ENCODE data around the gene SHISAL2B.

GRCh38 chr5:64765804-64766504, 75.7 kb downstream of the SHISAL2B start:
- TF ChIP-seq CTCF (IDR thresholded peaks at IDR 0.05) (no peak), EP300 (IDR thresholded peaks at IDR 0.05) (no peak), POLR2AphosphoS5 (IDR thresholded peaks at IDR 0.05) (no peak)

Measured in stomach (tissue), 4 donors.